Measurements from ENCODE around the gene SGK1.

GRCh38 chr6:134346932-134347545 lies 29.1 kb upstream of the SGK1 start:
- TF ChIP-seq CTCF (IDR thresholded peaks at IDR 0.05) (no peak), POLR2A (IDR thresholded peaks at IDR 0.05) (no peak)

All from testis (tissue), 2 donors.